NCI-H446 (cell line): Measurements from ENCODE around the gene CMA1.

Experiments
- DNase-seq, 2 experiments: peaks; one replicate each; lab custom pipeline; 2025; lab: John Stamatoyannopoulos, UW

CMA1 gene

GRCh38 chr14:24465805-24466204 lies 42.3 kb downstream of the CMA1 start:
- DNase-seq = no peak

GRCh38 chr14:24465368-24465767 lies 42.7 kb downstream of the CMA1 start:
- no peak for DNase-seq

- no peak for DNase-seq
These were observed 43.9 kb downstream of the CMA1 start for GRCh38 chr14:24463884-24464785.

- no peak for DNase-seq
These were observed 44.8 kb downstream of the CMA1 start for GRCh38 chr14:24463017-24463883.

GRCh38 chr14:24461336-24461735 lies 46.7 kb downstream of the CMA1 start:
- DNase-seq = no peak

- DNase-seq = no peak
These were observed 48.7 kb downstream of the CMA1 start for GRCh38 chr14:24459331-24459730.

- DNase-seq = no peak
These were observed 49.3 kb downstream of the CMA1 start for GRCh38 chr14:24458736-24459135.

- no peak for DNase-seq
These were observed 51.1 kb downstream of the CMA1 start for GRCh38 chr14:24456980-24457379.
